IMR-90 (cell line): ENCODE data around the gene TFB1M. TPM values are rescaled to one million over a fixed set of nuclear protein-coding genes. Genes with fewer than 3 reads are reported as not detected.

Experiments
- ATAC-seq: fragments of 200-7000 bp; cut with Tn5 transposase; 2 replicates; pipeline ENCODE4 v1.9.1; 2020; ENCODE audit warnings: low read depth, mild to moderate bottlenecking, moderate library complexity
- BruUV-seq: library from RNA; stranded (reverse); fragments of 400-500 nt; replicated peaks from 2 replicates; lab custom pipeline; 2021; lab: Mats Ljungman, UMichigan
- CTCF ChIA-PET: fragments of 300-600 bp; formaldehyde crosslinking; extraction: SDS; loops from one replicate; lab custom pipeline; 2021; ENCODE audit warnings: antibody characterized with exemption; lab: Yijun Ruan, JAX
- POLR2A ChIA-PET: fragments of 300-600 bp; sonication (Branson Sonifier 250); formaldehyde crosslinking; loops from one replicate; lab custom pipeline; 2022; ENCODE audit warnings: antibody characterized with exemption; ENCODE audit not compliant: unreplicated experiment; lab: Charles Lee
- DNase-seq: peaks from one replicate; pipeline ENCODE4 v3.0.0; 2013
- H2AFZ ChIP-seq: replicated peaks from 2 replicates; pipeline ENCODE3; 2013; ENCODE audit warnings: low read length, mild to moderate bottlenecking; ENCODE audit not compliant: poor library complexity
- H2AK5ac ChIP-seq: 2 replicates; pipeline ENCODE4 v1.6.1; 2013; ENCODE audit warnings: low read depth, low read length, inconsistent platforms
- H2AK9ac ChIP-seq: replicated peaks from 2 replicates; pipeline ENCODE3; 2013; ENCODE audit warnings: mild to moderate bottlenecking, low read depth, low read length, moderate library complexity; ENCODE audit not compliant: poor library complexity
- H2BK120ac ChIP-seq: 2 replicates; pipeline ENCODE4 v1.6.1; 2013; ENCODE audit warnings: low read depth, low read length, inconsistent platforms
- H2BK15ac ChIP-seq: 3 replicates; pipeline ENCODE4 v1.6.1; 2013; ENCODE audit warnings: low read depth, low read length, inconsistent platforms
- H2BK20ac ChIP-seq: 2 replicates; pipeline ENCODE4 v1.6.1; 2013; ENCODE audit warnings: low read depth, mild to moderate bottlenecking, inconsistent platforms, low read length, moderate library complexity
- H2BK5ac ChIP-seq: 2 replicates; pipeline ENCODE4 v1.6.1; 2013; ENCODE audit warnings: mild to moderate bottlenecking, low read depth, low read length, inconsistent platforms; ENCODE audit not compliant: poor library complexity, severe bottlenecking
- H3K14ac ChIP-seq: replicated peaks from 2 replicates; pipeline ENCODE4 v1.6.1; 2013; ENCODE audit warnings: low read depth, low read length, inconsistent platforms
- H3K18ac ChIP-seq: 2 replicates; pipeline ENCODE4 v1.6.1; 2013; ENCODE audit warnings: low read depth, low read length, control low read depth
- H3K23ac ChIP-seq: 2 replicates; pipeline ENCODE4 v1.6.1; 2013; ENCODE audit warnings: low read depth, low read length, inconsistent platforms
- H3K27ac ChIP-seq: 2 replicates; pipeline ENCODE4 v1.5.1; 2013; ENCODE audit warnings: mild to moderate bottlenecking, control low read depth, low read length; ENCODE audit not compliant: insufficient read depth
- H3K27me3 ChIP-seq: 2 replicates; pipeline ENCODE4 v1.6.1; 2013; ENCODE audit warnings: low read length; ENCODE audit not compliant: control insufficient read depth, insufficient read depth
- H3K36me3 ChIP-seq: 2 replicates; pipeline ENCODE4 v1.6.1; 2013; ENCODE audit warnings: low read length, mixed read lengths; ENCODE audit not compliant: control insufficient read depth, insufficient read depth
- H3K4ac ChIP-seq: 2 replicates; pipeline ENCODE4 v1.6.1; 2013; ENCODE audit warnings: low read depth, low read length, inconsistent platforms
- H3K4me1 ChIP-seq: 2 replicates; pipeline ENCODE4 v1.6.1; 2013; ENCODE audit warnings: low read length, mixed read lengths; ENCODE audit not compliant: control insufficient read depth, insufficient read depth
- H3K4me2 ChIP-seq: 2 replicates; pipeline ENCODE4 v1.6.1; 2013; ENCODE audit warnings: low read depth, mild to moderate bottlenecking, control low read depth, low read length, moderate library complexity
- H3K4me3 ChIP-seq: 2 replicates; pipeline ENCODE4 v1.5.1; 2013; ENCODE audit warnings: low read depth, mild to moderate bottlenecking, control low read depth, low read length, moderate library complexity; ENCODE audit not compliant: insufficient read depth
- H3K56ac ChIP-seq: 2 replicates; pipeline ENCODE4 v1.6.1; 2013; ENCODE audit warnings: low read length, inconsistent platforms; ENCODE audit not compliant: insufficient read depth; ENCODE audit errors: extremely low read depth
- H3K79me1 ChIP-seq, 2 experiments: 2 replicates each; pipeline ENCODE4 v1.6.1; 2013; ENCODE audit warnings: low read length in 2 of 2, inconsistent platforms in 1 of 2, low read depth in 1 of 2
- H3K9ac ChIP-seq: 2 replicates; pipeline ENCODE4 v1.6.1; 2013; ENCODE audit warnings: low read depth, low read length, control low read depth
- H3K9me1 ChIP-seq: 2 replicates; pipeline ENCODE4 v1.6.1; 2013; ENCODE audit warnings: low read length, inconsistent platforms; ENCODE audit not compliant: insufficient read depth
- H3K9me3 ChIP-seq: 2 replicates; pipeline ENCODE4 v1.6.1; 2013; ENCODE audit warnings: low read length; ENCODE audit not compliant: control insufficient read depth, insufficient read depth
- H4K20me1 ChIP-seq: 2 replicates; pipeline ENCODE4 v1.6.1; 2013; ENCODE audit warnings: low read length, inconsistent platforms; ENCODE audit not compliant: insufficient read depth
- H4K5ac ChIP-seq: 2 replicates; pipeline ENCODE4 v1.6.1; 2013; ENCODE audit warnings: mild to moderate bottlenecking, low read depth, low read length, control low read depth
- H4K8ac ChIP-seq, 2 experiments: 2 replicates each; pipeline ENCODE4 v1.6.1; 2013; ENCODE audit warnings: low read depth in 2 of 2, low read length in 2 of 2, control low read depth in 1 of 2, inconsistent platforms in 1 of 2
- H4K91ac ChIP-seq: 2 replicates; pipeline ENCODE4 v1.6.1; 2013; ENCODE audit warnings: low read depth, low read length, inconsistent platforms; ENCODE audit not compliant: insufficient read depth
- MAZ ChIP-seq: IDR thresholded peaks from 2 replicates; pipeline ENCODE4 v1.6.1; 2012; ENCODE audit warnings: low read depth, mild to moderate bottlenecking, low read length, improper control_type of control experiment, moderate library complexity, borderline replicate concordance
- MXI1 ChIP-seq: IDR thresholded peaks from 2 replicates; pipeline ENCODE4 v1.6.1; 2012; ENCODE audit warnings: low read depth, mild to moderate bottlenecking, low read length, moderate library complexity, borderline replicate concordance
- WGBS, 2 experiments: methylation state at CpG; one replicate each; pipeline versions ENCODE4 v1.1.5 to v1.1.7; 2013; ENCODE audit warnings: missing lambda C conversion rate in 2 of 2; ENCODE audit not compliant: insufficient read length in 1 of 2; ENCODE audit errors: extremely low coverage in 2 of 2; 5-methylcytosine and 5-hydroxymethylcytosine counted together
- dilution Hi-C: fragments of 300-500 bp; cut with HindIII; formaldehyde crosslinking; loops from one replicate; pipeline ENCODE4 v1.14.3; 2018; ENCODE audit warnings: low sequenced_read_pairs; ENCODE audit not compliant: unreplicated experiment
- in situ Hi-C: fragments of 300-500 bp; cut with MboI; formaldehyde crosslinking; loops from 3 replicates; pipeline ENCODE4 v1.14.3; 2019; ENCODE audit warnings: low sequenced_read_pairs, inconsistent platforms, mixed read lengths
- intact Hi-C: fragments of 100-400 bp; cut with micrococcal nuclease; formaldehyde crosslinking; loops from 2 replicates; pipeline ENCODE4 v1.10.0; 2022
- polyA plus RNA-seq, 3 experiments: library from polyadenylated mRNA; depleted of rRNA; stranded (reverse); fragments of >200 nt; gene quantifications; 2 replicates each; pipeline ENCODE4 v1.2.3, GENCODE V29; 2012; ENCODE audit warnings: low replicate concordance in 1 of 3
- total RNA-seq: library from RNA; depleted of rRNA; stranded (reverse); fragments of >200 nt; gene quantifications from 2 replicates; pipeline ENCODE4 v1.2.3, GENCODE V29; 2012

The TFB1M gene
- total and polyA plus RNA-seq, 2 of the 4 experiments (the other 2 are of a cell fraction) = 18.1 to 22.4 TPM

GRCh38 chr6:155234687-155235086 is 79.6 kb downstream of the TFB1M start:
- Histone ChIP-seq H3K23ac (no peak overlapping the region), H3K4ac (no peak overlapping the region), H2AK5ac (peak overlapping the region; percentile 40; the same call in 1 of the 2 replicates), H2BK15ac (no peak overlapping the region), H3K9me3 (no peaks in the 10 kb centered on the region; the same call in 1 of the 2 replicates), H4K20me1 (no peaks in the 10 kb centered on the region), H3K18ac (no peak overlapping the region), H3K27me3 (no peaks in the 10 kb centered on the region), H3K56ac (no peak overlapping the region), H3K9me1 (no peaks in the 10 kb centered on the region; the same call in 1 of the 2 replicates), H2BK20ac (no peak overlapping the region), H2BK5ac (no peak overlapping the region), H2AFZ (peak overlapping the region; percentile 38), H3K4me2 (no peak overlapping the region), H3K27ac (no peak overlapping the region), H3K79me1 (no peaks in the 10 kb centered on the region), H3K9ac (no peak overlapping the region), H3K14ac (peak overlapping the region; percentile 13; the same call in 1 of the 2 replicates), H3K4me1 (peaks cover 4% of the 10 kb centered on the region; the same call in 1 of the 2 replicates), H3K4me3 (no peak overlapping the region), H4K5ac (no peak overlapping the region), H4K8ac (no peak overlapping the region; a peak in 1 of 4 replicates), H3K36me3 (no peaks in the 10 kb centered on the region), H2AK9ac (no peak overlapping the region), H4K91ac (no peak overlapping the region), H2BK120ac (no peak overlapping the region)
- 95% methylated on average over 3 of the region's 4 CpGs; no CpG with 5 or more reads in 1 of the 2 experiments for WGBS, 2 experiments
- dilution Hi-C loops (no loop called here), in situ Hi-C loops (no loop called here), intact Hi-C loops (no loop called here)
- ChIA-PET POLR2A (no interaction called here), CTCF (interaction anchor here (1.1 kb wide), 1 partner anchor 51 kb away, joined by 3 read pairs; no protein-coding TSS in a partner anchor)
- no TSS peak for BruUV-seq
- TF ChIP-seq MXI1 = no peak
- peak; percentile 75; the same call in 1 of the 2 replicates for TF ChIP-seq MAZ
- DNase-seq = no peak
- peak; percentile 51 for ATAC-seq
